GM18498 (cell line): ENCODE results near the gene RBMS3.
"Not testable (repeated sequence)": the region's sequence is repeated elsewhere in the genome, so short reads cannot be mapped to it uniquely, and the experiment has no call there.

Source experiments
- ATAC-seq: cut with Tn5 transposase; IDR thresholded peaks from one replicate; pipeline ENCODE4 v1.9.1; 2021; ENCODE audit warnings: mild to moderate bottlenecking, moderate library complexity; ENCODE audit not compliant: unreplicated experiment

Gene RBMS3

GRCh38 chr3:29310865-29311264 is 30.0 kb downstream of the RBMS3 start:
- no peak for ATAC-seq

DNA sequence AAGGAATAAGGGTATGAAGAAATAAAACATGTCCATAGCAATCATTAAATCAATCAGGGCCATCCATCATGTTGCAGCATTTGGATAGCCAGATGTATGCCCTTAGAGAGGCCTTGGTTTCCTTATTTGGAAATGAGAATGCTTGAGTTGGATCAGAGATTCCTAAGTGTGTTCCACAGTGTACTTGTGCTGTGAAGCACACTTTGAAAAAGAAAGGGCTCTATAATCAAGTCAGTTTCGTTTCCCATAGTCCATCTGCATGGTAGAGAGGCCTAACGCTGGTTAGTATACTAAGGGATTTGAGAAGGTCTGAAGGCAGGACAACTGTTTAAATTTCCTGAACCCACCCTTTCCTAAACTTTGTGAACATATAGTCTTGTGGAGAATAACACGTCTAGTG is 30.9 kb downstream of the RBMS3 start:
- no peak for ATAC-seq

- no peak for ATAC-seq
These were observed 31.5 kb downstream of the RBMS3 start for GRCh38 chr3:29312395-29312794.

DNA sequence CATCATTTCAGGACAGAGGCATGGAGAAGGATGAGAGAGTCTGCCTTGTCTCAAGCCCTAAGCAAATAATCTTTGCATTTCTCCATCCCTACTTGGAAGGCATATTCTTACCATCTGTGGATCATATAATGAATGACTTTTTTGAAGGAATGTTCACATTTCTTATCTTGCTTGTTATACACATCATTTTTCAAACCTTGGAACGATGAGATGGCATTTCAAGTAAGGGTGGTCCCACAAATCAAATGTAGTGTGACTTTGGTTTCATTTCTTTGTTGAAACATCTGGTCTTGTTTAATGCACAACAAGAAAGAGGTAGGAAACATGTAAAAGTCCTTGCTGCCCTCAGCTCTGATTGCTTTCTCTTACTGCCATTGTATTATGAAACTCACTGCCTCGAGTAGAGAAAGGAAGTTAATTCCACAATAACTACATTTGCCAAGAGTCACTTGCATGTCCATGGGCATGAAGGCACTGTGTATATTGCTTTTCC is 32.1 kb downstream of the RBMS3 start:
- ATAC-seq, result no peak

- ATAC-seq, result no peak
These were observed 33.3 kb downstream of the RBMS3 start for GRCh38 chr3:29313981-29314726.

DNA sequence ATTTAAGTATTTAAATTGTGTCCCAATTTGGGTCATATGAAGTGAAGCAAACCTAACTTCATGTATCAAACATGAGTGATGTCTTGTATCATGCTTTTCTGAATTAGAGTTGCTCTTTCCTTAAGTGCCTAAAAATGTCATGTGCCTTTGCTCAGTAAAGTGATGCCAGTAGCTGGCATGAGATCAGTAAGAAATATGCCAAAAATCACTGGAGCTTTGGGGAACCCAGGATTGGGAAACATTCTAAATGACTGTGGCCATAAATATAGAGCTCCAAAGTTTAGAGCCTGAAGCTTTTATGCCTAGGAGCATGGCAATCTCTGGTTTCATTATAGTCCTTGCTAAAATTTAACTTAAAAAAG is 33.8 kb downstream of the RBMS3 start:
- no peak for ATAC-seq

GRCh38 chr3:29317659-29318173 is 36.8 kb downstream of the RBMS3 start:
- ATAC-seq, result no peak

DNA sequence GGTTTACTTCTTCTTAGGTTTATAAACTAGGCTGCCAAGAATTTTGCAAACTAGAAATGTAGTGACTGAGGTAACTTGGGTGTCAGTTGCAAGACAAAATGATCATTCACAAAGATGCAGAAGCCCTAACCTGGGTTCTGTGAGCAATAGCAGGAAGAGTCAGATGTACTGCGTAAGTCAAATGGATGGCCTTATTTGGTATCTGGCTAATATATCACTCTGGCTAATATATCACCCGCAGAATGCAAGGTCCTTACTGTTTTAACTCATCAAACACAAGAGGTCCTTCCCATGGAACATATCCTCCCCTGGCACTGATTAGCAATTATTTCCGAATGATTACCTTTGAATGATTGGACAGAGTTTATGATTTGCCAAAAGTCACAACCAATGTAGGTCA is 37.4 kb downstream of the RBMS3 start:
- no peak for ATAC-seq

- peak; percentile 65 for ATAC-seq
These were observed 38.4 kb downstream of the RBMS3 start for GRCh38 chr3:29319262-29319661.

DNA sequence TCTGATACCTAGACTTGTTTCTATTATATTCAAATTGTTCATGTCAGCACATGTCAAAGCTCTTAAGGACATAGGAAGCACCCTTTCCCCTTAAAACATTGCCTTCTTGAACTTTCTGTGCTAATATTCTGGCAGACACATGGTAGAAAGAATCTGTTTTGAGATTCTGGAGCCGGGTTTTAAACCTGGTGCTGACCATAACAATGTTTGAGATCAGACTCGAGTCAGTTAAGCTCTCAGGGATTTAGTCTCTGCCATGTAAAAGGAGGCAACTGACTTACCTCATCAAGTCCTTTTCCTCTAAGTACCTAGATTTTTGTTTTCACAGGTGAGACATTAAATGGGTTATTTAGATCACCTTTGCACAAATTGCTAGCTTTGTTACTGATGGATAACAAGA is 38.9 kb downstream of the RBMS3 start:
- no peak for ATAC-seq

GRCh38 chr3:29322586-29322985 is 41.7 kb downstream of the RBMS3 start:
- ATAC-seq, result no peak

DNA sequence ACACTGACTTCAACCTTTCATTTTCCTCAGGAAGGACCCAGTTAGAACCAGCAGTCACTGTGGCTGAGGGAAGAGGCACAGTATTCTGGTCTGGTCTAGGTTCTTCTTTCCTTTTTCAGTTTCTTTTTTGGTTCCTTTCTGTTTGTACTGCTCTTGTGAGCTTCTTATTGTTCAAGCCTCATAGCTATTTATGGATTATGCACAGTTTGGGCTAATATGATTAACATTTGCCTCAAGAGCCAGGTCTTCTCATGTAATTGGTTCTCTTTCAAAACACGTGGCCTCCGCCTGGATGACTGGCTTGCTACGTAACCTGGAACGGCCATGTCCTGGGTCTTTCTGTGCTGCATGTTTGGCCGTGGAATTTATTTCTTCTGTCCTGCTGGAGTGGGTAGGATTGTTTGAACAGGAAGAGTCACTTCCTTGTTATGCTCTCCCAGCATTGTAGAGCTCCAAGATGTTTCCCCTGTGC is 43.3 kb downstream of the RBMS3 start:
- ATAC-seq, result peak; percentile 99

GRCh38 chr3:29326540-29326939 is 45.7 kb downstream of the RBMS3 start:
- not testable (repeated sequence) for ATAC-seq

- no peak for ATAC-seq
These were observed 49.4 kb downstream of the RBMS3 start for GRCh38 chr3:29329986-29330890.

DNA sequence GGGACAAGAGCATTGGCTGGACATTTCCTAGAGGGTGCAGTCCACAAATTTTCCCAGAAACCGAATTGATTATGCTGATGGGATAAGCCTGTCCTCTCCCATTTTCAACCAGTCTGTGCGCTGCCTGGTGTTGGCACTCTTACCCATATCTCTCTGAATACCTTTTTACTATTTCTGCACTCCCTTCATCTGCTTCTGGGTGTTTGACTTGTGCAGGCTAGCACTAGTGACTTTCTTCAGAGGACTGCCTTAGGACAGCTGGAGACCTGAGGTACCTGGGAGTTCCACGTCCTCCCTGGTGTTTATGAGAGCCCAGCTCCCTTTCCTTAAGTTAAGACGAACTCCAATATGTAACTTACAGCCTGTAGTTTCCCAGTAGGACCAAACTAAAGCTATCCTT is 50.2 kb downstream of the RBMS3 start:
- no peak for ATAC-seq

GRCh38 chr3:29331456-29332194 is 50.8 kb downstream of the RBMS3 start:
- no peak for ATAC-seq

- no peak for ATAC-seq
These were observed 51.3 kb downstream of the RBMS3 start for GRCh38 chr3:29332195-29332637.

GRCh38 chr3:29333576-29333975 is 52.7 kb downstream of the RBMS3 start:
- ATAC-seq, result no peak

GRCh38 chr3:29334706-29335105 is 53.8 kb downstream of the RBMS3 start:
- no peak for ATAC-seq

DNA sequence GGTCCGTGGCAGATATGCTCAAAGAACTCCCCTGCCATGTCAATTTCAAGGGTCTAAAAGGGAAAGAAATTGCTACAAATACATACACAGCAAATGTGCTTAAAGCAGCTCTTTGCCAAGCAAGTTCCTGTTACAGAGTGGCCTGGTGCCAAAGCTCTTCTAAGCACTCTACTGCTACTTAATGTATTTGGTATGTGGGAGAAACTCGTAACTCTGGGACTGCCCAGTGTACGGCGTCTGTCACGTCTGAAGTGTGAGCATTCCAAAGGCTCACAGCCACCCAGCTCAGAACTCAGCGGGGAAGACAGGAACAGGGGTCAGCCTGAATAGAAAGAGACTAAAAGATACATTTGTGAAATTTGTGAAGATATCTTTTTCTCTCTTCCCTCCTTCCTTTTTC is 54.6 kb downstream of the RBMS3 start:
- ATAC-seq, result no peak

GRCh38 chr3:29335943-29336342 is 55.1 kb downstream of the RBMS3 start:
- ATAC-seq, result no peak
